Common myeloid progenitor, CD34-positive (primary cell): ENCODE data around the gene ASNSD1.

Experiments
- CTCF ChIA-PET: fragments of 350-600 bp; sonication (Branson Sonifier 250); formaldehyde crosslinking; loops from one replicate; lab custom pipeline; 2021; ENCODE audit warnings: antibody characterized with exemption; lab: Charles Lee
- POLR2A ChIA-PET: fragments of 350-600 bp; sonication (Branson Sonifier 250); formaldehyde crosslinking; loops from one replicate; lab custom pipeline; 2021; ENCODE audit warnings: antibody characterized with exemption; lab: Charles Lee
- DNase-seq, 3 donors: peaks; one replicate each; pipeline versions ENCODE4 v3.0.0 to v3.0.0-alpha.2; 2013
- H3K27ac ChIP-seq, 2 experiments: 1 replicate in 1 of 2; 2 replicates in 1 of 2; pipeline ENCODE4 v1.7.0; 2013; ENCODE audit warnings: inconsistent platforms in 2 of 2, low read length in 2 of 2, mild to moderate bottlenecking in 2 of 2, low read depth in 1 of 2, moderate library complexity in 1 of 2; ENCODE audit not compliant: severe bottlenecking in 2 of 2, insufficient read depth in 1 of 2, poor library complexity in 1 of 2
- H3K27me3 ChIP-seq, 5 experiments: replicated peaks in 2 of 5; 1 replicate in 3 of 5; 2 replicates in 2 of 5; pipeline versions ENCODE4 v1.6.1 to v1.7.0; 2013; ENCODE audit warnings: low read length in 4 of 5, mild to moderate bottlenecking in 2 of 5, moderate library complexity in 2 of 5, inconsistent platforms in 1 of 5; ENCODE audit not compliant: insufficient read depth in 5 of 5, control insufficient read depth in 4 of 5
- H3K36me3 ChIP-seq, 4 experiments: 1 replicate in 2 of 4; 2 replicates in 2 of 4; pipeline versions ENCODE4 v1.6.1 to v1.7.0; 2013; ENCODE audit warnings: low read length in 3 of 4, control low read depth in 1 of 4, mild to moderate bottlenecking in 1 of 4; ENCODE audit not compliant: control insufficient read depth in 4 of 4, insufficient read depth in 4 of 4
- H3K4me1 ChIP-seq, 4 experiments: 1 replicate in 3 of 4; 2 replicates in 1 of 4; pipeline versions ENCODE4 v1.6.1 to v1.7.1; 2013; ENCODE audit warnings: low read length in 3 of 4, mild to moderate bottlenecking in 3 of 4, control low read depth in 1 of 4, inconsistent platforms in 1 of 4, moderate library complexity in 1 of 4; ENCODE audit not compliant: control insufficient read depth in 4 of 4, insufficient read depth in 4 of 4; ENCODE audit errors: control extremely low read depth in 1 of 4
- H3K4me3 ChIP-seq, 7 experiments: 1 replicate in 4 of 7; 2 replicates in 3 of 7; pipeline versions ENCODE4 v1.5.1 to v1.7.0; 2013; ENCODE audit warnings: mild to moderate bottlenecking in 7 of 7, low read length in 6 of 7, moderate library complexity in 6 of 7, inconsistent platforms in 2 of 7, low read depth in 2 of 7, control low read depth in 1 of 7; ENCODE audit not compliant: insufficient read depth in 4 of 7, control insufficient read depth in 1 of 7; ENCODE audit errors: extremely low read depth in 1 of 7
- H3K9me3 ChIP-seq, 5 experiments: 1 replicate in 4 of 5; 2 replicates in 1 of 5; pipeline versions ENCODE4 v1.6.1 to v1.7.1; 2013; ENCODE audit warnings: low read length in 4 of 5, mild to moderate bottlenecking in 2 of 5, inconsistent platforms in 1 of 5, low read depth in 1 of 5, moderate library complexity in 1 of 5; ENCODE audit not compliant: control insufficient read depth in 4 of 5, insufficient read depth in 2 of 5; ENCODE audit errors: control extremely low read depth in 1 of 5
- WGBS: methylation state at CpG from one replicate; pipeline ENCODE4 v1.1.5; 2013; ENCODE audit not compliant: insufficient coverage; 5-methylcytosine and 5-hydroxymethylcytosine counted together

The ASNSD1 gene

DNA sequence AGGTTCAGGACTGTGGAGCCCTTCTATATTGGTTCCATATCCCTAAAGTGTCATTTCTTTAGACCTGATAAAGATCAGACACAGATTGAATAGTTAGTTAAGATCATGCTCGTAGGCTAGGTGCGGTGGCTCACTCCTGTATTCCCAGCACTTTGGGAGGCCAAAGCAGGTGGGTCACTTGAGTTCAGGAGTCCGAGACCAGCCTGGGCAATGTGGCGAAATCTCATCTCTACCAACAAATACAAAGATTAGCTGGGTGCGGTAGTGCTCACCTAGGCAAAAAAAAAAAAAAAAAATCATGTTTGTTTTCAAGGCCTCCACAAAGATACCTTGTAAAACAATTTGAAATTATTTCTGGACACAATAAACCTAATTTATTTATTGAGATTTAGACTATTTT is 8.7 kb downstream of the ASNSD1 start:
- Histone ChIP-seq H3K36me3 (peaks cover 17 to 63% (median 42%) of the 10 kb centered on the region in 4 experiments), H3K27me3 (no peaks in the 10 kb centered on the region), H3K4me1 (peaks cover 0 to 12% (median 8%) of the 10 kb centered on the region in 4 experiments), H3K27ac (no peak overlapping the region), H3K9me3 (no peaks in the 10 kb centered on the region), H3K4me3 (no peak overlapping the region)
- WGBS: no CpG with 5 or more reads among the region's 5 CpGs
- ChIA-PET CTCF (interaction anchor here (1.0 to 7.8 kb wide), 3 partner anchors 7 to 31 kb away, joined by 3 to 69 read pairs (median 3); partner anchors contain the start of gene ASNSD1), POLR2A (no interaction called here)
- no peak for DNase-seq

GRCh38 chr2:189673661-189674373 is 12.6 kb downstream of the ASNSD1 start:
- peaks cover 7 to 39% (median 20%) of the 10 kb centered on the region in 4 experiments for H3K36me3 ChIP-seq
- H3K27me3 ChIP-seq: no peaks in the 10 kb centered on the region
- peaks cover 0 to 17% (median 11%) of the 10 kb centered on the region in 4 experiments for H3K4me1 ChIP-seq
- WGBS: 47% methylated on average over 9 of the region's 12 CpGs
- H3K27ac ChIP-seq: peak overlapping the region in 1 of 2 experiments; percentile 90
- H3K4me3 ChIP-seq: peak overlapping the region; percentile 50 to 90 (median 79)
- peak in 1 of 3 donors; percentile 20 for DNase-seq
- peaks cover 0 to 7% (median 0%) of the 10 kb centered on the region in 5 experiments for H3K9me3 ChIP-seq
- ChIA-PET POLR2A (no interaction called here), CTCF (interaction anchor here (0.7 to 12.3 kb wide), 15 partner anchors 10 to 117 kb away, joined by 3 to 123 read pairs (median 4); partner anchors contain the start of genes ASNSD1 and OSGEPL1)

DNA sequence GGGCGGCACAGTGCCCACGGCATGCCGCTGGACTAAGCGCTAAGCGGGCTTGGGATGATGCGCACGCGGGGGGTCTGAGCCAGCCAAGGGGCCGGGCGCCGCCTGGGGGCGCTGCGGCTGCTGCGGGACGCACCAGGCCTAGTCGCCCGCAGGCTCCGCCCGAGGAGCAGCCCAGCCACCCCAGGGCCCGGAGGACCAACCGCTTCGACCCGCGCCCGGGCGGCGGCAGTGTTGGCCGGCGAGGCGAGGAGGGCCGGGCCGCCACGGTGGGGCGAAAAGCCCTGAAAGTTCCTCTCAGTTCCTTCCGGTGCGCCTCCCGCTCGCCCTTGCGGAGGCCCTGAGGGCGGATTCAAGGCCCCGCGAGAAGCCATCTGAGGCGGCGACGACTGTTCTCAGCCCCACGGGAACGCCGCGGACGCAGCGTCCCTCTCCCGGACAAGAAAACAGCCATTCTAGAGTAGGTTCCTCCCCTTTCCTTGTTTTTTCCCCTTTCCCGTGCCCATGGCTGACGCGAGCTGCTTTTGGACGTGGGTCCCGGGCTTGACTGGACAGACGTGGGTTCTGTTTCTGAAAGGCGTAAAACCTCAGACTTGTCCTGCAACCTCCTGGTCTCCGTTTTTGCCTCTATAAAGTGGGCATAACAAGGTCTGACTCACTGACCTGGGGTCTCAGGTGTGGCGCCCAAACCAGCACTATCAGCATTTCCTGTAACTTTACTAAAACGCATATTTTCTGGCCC is 13.3 kb downstream of the ASNSD1 start, which contains the start of gene ANKAR:
Gene ANKAR (plus strand): TSS at position 297 of the 739 bp plus-strand sequence. CDS start 1,821 bp downstream, outside the sequence.
- WGBS: 0% methylated on average over 48 of the region's 62 CpGs
- DNase-seq: peak; percentile 94 to 95 (median 94)
- Histone ChIP-seq H3K4me3 (peak within 1 kb of the TSS; percentile 50 to 90 (median 79)), H3K9me3 (peaks cover 0 to 7% (median 0%) of the 10 kb centered on the region in 5 experiments), H3K27me3 (no peaks in the 10 kb centered on the region), H3K36me3 (peaks cover 5 to 34% (median 15%) of the 10 kb centered on the region in 4 experiments), H3K27ac (peak within 1 kb of the TSS; percentile 86 to 90), H3K4me1 (peaks cover 0 to 17% (median 11%) of the 10 kb centered on the region in 4 experiments)
- ChIA-PET CTCF (interaction anchor here (0.8 to 12.3 kb wide), 18 partner anchors 9 to 116 kb away, joined by 3 to 123 read pairs (median 4); partner anchors contain the start of gene ASNSD1), POLR2A (no interaction called here)

GRCh38 chr2:189676471-189676870 is 15.2 kb downstream of the ASNSD1 start:
- Histone ChIP-seq H3K27ac (no peak overlapping the region), H3K4me3 (no peak overlapping the region), H3K9me3 (peaks cover 0 to 7% (median 0%) of the 10 kb centered on the region in 5 experiments), H3K36me3 (peaks cover 3 to 17% (median 8%) of the 10 kb centered on the region in 4 experiments), H3K4me1 (peaks cover 0 to 17% (median 11%) of the 10 kb centered on the region in 4 experiments), H3K27me3 (no peaks in the 10 kb centered on the region)
- ChIA-PET POLR2A (no interaction called here), CTCF (interaction anchor here (0.8 to 12.3 kb wide), 7 partner anchors 8 to 88 kb away, joined by 3 to 123 read pairs (median 16); partner anchors contain the start of genes ASNSD1 and OSGEPL1)
- 100% methylated on average over 2 of the region's 4 CpGs for WGBS
- DNase-seq: no peak

GRCh38 chr2:189679226-189679625 is 18.0 kb downstream of the ASNSD1 start:
- peak in 2 of 3 donors; percentile 60 to 68 for DNase-seq
- H3K4me3 ChIP-seq: no peak overlapping the region
- H3K27me3 ChIP-seq: no peaks in the 10 kb centered on the region
- H3K4me1 ChIP-seq: peaks cover 0 to 9% (median 6%) of the 10 kb centered on the region in 4 experiments
- peaks cover 0 to 7% (median 0%) of the 10 kb centered on the region in 5 experiments for H3K9me3 ChIP-seq
- CTCF ChIA-PET: interaction anchor here (1.5 to 12.3 kb wide), 2 partner anchors 15 to 31 kb away, joined by 5 to 123 read pairs; no protein-coding TSS in a partner anchor
- peaks cover 0 to 6% (median 2%) of the 10 kb centered on the region in 4 experiments for H3K36me3 ChIP-seq
- no peak overlapping the region for H3K27ac ChIP-seq
- POLR2A ChIA-PET: no interaction called here

DNA sequence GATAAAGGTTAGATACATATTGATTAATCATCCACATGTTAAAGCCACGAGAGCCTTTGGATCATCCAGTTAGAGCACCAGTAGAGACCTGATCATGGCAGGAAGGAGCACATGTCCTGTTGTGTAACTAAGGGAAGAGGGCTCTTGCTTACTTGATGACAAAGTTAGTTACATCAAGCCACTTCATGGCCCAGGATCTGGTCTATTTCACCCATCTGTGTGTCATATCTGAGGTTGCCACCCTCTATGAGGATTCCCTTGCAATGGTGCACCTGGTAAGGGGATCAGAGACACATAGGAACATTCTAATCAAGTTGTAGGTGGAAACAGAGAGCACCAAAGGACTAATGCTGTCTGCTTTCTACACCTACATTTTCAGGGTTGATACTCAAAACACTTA is 19.9 kb downstream of the ASNSD1 start:
- ChIA-PET POLR2A (no interaction called here), CTCF (interaction anchor here (12.3 kb wide), 1 partner anchor 13 kb away, joined by 123 read pairs; no protein-coding TSS in a partner anchor)
- Histone ChIP-seq H3K9me3 (peaks cover 0 to 7% (median 0%) of the 10 kb centered on the region in 5 experiments), H3K4me3 (no peak overlapping the region), H3K27me3 (no peaks in the 10 kb centered on the region), H3K4me1 (peaks cover under 1 to 13% (median 11%) of the 10 kb centered on the region in 4 experiments), H3K36me3 (peaks cover 0 to 4% (median 2%) of the 10 kb centered on the region in 4 experiments), H3K27ac (no peak overlapping the region)
- no peak for DNase-seq
- WGBS: no CpG with 5 or more reads among the region's 1 CpG
